T1000 (cell line): ENCODE results near the gene CLOCK.
"Not testable (repeated sequence)": the region's sequence is repeated elsewhere in the genome, so short reads cannot be mapped to it uniquely, and the experiment has no call there.

Source experiments
- DNase-seq: peaks from one replicate; lab custom pipeline; 2025; ENCODE audit warnings: mixed read lengths; lab: John Stamatoyannopoulos, UW

The CLOCK gene, protein sequence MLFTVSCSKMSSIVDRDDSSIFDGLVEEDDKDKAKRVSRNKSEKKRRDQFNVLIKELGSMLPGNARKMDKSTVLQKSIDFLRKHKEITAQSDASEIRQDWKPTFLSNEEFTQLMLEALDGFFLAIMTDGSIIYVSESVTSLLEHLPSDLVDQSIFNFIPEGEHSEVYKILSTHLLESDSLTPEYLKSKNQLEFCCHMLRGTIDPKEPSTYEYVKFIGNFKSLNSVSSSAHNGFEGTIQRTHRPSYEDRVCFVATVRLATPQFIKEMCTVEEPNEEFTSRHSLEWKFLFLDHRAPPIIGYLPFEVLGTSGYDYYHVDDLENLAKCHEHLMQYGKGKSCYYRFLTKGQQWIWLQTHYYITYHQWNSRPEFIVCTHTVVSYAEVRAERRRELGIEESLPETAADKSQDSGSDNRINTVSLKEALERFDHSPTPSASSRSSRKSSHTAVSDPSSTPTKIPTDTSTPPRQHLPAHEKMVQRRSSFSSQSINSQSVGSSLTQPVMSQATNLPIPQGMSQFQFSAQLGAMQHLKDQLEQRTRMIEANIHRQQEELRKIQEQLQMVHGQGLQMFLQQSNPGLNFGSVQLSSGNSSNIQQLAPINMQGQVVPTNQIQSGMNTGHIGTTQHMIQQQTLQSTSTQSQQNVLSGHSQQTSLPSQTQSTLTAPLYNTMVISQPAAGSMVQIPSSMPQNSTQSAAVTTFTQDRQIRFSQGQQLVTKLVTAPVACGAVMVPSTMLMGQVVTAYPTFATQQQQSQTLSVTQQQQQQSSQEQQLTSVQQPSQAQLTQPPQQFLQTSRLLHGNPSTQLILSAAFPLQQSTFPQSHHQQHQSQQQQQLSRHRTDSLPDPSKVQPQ

DNA sequence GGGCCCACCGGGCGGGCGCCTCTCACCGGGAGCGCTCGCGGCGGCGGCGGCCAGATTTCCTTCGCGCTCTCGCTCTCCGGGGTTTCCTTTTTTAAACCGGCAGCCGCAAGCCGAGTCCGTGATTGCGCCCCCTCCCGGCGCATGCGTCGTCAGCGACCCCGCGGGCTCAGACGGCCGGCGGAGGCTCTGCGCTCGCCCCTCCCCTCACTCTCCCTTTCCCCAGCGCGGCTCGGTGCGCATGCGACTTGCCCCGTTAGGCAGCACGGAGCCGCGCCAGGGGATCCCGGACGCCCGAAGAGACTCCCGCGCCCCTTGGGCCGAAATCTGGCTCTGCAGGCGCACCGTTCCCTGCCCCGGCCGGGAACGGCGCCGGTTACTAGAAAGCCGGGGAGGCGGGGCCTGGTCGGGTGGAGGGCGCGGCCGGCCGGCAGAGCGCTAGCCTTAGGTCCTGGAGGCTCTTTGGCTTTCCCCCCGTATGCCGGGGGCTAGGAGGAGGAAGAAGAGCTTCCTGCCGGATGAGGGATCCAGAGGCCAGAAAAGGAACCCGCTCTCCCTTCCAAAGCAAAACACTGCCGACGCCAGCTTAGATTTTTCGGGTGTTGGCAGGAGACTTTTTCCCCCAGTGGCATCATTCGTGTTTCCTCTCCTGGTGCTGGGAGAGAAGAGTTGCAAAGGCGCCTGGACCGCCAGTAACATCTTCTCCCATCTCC is at the start of gene CLOCK:
Gene CLOCK, minus strand, starts transcription at position 154 of the 710 bp plus-strand sequence. CDS start 64,124 bp downstream, outside the sequence.
- DNase-seq = peak; percentile 85

DNA sequence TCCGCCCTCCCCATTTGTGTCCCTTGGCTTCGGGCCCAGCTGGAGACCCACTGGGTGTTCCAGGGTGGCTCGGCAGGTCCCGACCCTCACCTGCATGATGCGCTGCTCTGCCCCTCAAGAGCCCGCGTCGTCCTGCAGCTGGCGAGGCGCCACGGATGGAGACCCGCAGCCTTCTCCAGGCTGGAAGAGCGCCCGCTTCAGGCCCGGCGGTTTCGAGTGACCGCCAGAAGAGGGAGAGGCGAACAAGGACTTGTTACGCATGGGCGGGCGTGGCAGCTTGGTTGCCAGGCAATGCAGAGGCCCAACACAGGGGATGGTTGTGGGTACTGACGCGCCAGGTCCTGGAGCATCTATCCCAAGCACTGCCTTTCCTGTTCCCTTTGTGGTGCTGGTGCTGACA is 45.3 kb upstream of the CLOCK start, which contains the start of gene PDCL2:
Gene PDCL2, minus strand, starts transcription at position 232 of the 400 bp plus-strand sequence. Its CDS starts 136 bp downstream, at position 96.
- DNase-seq = no peak

DNA sequence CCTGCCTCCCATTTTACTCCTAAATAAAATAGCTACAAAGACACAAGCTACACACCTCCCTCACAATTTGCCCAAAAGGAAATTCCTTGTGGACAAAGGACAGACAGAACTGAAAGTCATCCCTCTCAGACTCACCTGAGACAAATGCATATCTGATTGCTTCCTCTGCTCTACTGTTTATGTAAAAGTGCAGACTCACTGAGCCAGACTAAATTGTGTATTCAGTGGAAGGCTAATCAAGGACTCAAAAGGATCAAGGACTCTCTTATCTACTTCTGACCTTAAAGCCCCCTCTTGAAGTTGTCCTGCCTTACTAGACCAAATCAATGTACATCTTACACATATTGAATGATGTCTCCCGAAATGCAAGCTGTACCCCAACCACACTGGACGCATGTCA is 41.5 kb upstream of the CLOCK start:
- DNase-seq = no peak

DNA sequence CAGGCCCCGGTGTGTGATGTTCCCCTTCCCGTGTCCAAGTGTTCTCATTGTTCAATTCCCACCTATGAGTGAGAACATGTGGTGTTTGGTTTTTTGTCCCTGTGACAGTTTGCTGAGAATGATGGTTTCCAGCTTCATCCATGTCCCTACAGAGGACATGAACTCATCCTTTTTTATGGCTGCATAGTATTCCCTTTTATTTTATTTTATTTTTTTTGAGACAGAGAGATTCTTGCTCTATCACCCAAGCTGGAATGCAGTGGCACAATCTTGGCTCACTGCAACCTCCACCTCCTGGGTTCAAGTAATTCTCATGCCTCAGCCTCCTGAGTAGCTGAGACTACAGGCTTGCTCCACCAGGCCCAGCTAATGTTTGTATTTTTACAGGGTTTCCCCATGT is 36.1 kb upstream of the CLOCK start:
- DNase-seq = not testable (repeated sequence)

DNA sequence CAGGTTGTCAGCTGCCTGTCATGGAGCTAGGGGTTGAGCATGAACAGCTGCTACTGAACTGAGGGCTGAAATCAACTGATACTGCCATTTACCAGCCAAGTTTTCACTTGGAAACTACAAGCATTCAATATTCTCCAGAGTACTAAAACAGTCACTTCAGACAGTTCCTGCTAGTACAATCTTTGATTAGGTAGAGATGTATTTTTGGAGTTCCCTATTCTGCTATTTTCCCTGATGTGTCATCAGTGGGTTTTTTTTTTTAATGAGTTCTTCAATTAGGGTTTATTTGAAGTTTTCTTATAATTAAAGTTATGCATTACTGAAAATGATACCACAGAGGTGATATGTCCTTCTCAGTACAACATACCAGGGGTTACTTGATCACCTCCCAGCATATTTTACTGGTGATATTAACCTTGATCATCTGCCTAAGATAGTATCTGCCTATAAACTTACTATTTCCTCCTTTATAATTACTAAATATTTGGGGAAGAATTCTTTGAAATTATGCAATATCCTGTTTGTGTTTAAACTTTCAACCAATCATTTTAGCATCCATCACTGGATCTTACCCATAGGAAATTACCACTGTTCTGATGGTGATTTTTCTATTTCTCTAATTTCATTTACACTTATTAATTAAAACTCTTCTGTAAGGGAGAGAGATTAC is 31.8 kb upstream of the CLOCK start:
- no peak for DNase-seq

DNA sequence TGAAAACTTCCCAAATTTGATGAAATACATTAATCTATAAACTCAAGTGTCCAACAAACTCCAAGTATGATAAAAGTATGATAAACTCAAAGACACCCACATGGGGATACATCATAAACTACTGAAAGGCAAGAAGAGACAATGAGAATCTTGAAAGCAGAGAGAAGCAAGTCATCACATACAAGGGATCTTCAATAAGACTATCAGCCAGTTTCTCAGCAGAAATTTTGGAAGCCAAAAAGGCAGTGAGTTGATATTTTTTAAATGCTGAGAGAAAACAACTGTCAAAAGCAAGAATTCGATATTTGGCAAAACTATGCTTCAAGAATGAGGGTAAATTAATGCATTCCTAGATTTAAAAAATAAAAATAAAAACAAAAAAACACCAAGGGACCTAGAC is 28.8 kb upstream of the CLOCK start:
- DNase-seq = no peak

DNA sequence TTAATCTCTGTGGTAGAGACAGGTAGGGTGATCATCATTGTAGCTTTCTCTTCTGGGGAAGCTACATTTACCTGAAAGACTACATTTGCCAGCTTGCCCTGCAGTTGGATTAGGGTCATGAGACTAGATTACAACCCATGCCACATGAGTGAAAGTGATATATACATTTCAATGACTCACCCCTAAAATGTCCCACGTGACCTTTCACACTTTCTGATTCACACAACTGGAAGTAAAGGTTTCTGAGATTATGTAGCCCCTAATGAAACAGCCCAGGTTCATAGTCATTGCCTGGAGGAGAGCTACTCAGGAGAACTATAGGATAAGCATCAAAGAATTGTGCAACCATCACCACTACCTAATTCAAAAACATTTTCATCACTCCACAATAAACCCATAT is 27.5 kb upstream of the CLOCK start:
- DNase-seq = no peak

DNA sequence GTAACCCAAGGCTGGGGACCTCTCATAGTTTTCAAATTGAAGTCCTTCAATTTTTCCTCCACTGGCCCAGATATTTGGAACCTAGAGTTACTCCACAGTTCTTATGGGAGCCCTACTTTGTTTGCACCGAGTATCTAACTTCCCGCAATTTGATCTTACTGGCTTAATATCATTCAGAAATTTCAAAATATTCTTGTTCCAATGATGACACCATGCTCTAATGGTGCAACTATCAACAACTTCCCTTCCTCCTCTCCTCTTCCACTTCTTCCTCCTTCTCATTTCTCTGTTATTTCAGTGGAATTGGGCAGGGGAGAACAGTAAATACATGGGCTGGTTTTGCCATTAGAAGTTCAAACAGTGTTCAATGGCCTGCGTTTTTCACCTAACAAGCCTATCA is 25.1 kb upstream of the CLOCK start:
- DNase-seq = no peak

DNA sequence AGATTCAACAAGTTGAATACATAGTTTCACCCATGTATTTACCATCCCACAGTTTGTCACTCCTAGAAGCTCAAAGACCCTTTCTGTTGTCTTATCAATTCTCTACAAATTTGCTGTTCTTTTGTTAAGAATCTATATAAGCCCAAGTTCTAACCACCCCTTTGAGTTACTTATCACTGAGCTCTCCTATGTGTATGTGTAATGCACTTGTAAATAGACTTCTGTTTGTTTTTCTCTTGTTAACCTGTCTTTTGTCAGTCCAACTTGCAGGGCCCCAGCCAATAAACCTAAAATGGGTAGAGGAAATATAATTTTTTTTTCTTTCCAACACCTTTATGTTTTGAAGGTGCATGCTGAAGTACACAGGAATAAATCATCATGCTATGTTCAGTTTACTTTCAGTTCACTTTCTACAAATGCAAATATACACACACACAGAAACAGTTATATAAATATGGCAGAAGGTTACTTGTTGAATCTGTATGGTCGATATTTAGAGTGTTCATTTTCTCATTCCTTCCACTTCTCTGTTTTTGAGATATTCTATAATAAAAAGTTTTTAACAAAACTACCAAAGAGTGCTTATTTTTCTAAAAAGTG is 22.3 kb upstream of the CLOCK start:
- DNase-seq = no peak

DNA sequence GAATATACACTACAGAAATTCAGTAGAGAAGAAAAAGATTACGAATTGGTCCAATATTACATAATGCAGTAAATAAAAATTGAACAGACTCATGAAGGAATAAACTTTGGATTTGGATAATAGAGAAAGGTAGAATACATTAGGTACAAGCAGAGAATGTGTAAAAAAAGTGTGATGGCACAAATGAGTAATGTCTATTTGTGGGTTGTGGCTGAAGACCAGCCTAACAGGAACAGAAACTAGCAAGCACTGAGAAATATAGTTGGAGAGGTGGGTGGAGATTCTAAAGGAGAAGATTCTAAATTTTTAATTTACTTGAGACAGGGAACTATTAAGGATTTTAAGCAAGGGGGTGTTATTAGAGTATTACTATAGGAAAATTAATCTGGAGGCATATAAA is 15.2 kb upstream of the CLOCK start:
- DNase-seq = no peak

DNA sequence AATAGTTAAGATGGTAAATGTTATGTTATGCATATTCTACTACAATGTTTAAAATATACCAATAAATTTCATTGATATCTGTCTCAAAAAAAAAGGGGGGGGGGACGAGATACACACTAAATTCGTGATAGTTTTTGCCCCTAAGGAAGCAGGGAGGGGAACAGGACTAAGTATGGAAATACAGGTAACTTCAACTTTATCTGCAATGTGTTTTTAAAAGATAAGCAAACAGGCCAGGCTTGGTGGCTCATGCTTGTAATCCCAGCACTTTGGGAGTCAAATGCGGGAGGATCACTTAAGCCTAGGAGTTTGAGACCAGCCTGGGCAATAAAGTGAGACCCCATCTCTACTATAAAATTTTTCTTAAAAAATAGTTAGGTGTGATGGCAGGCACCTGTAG is 13.4 kb upstream of the CLOCK start:
- DNase-seq = no peak

DNA sequence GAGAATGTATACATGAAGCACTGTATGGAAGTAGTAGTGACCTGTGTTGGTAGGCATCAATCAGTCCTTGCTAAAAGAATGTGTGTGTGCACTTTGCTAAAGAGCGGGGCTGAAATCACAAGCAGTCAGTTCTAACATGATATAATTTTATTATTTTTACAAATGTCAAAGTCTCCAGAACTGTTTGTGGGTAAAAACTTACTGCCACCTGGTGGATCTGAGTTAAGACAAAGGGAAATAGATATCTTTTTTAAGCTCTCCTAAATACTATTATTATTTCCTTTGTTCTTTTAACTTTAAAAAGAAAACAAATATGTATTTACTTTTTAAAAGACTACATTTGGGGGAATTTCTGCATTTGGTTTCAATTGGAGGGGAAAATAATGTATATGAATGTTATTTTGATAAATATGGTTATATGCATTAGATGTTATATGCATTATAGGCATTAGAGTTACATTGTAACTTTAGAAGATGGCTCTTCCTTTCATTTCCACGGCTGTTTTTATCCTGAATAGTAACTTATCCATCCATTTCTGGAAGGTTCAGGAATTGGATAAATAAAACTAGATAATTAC is 7.8 kb upstream of the CLOCK start:
- no peak for DNase-seq

DNA sequence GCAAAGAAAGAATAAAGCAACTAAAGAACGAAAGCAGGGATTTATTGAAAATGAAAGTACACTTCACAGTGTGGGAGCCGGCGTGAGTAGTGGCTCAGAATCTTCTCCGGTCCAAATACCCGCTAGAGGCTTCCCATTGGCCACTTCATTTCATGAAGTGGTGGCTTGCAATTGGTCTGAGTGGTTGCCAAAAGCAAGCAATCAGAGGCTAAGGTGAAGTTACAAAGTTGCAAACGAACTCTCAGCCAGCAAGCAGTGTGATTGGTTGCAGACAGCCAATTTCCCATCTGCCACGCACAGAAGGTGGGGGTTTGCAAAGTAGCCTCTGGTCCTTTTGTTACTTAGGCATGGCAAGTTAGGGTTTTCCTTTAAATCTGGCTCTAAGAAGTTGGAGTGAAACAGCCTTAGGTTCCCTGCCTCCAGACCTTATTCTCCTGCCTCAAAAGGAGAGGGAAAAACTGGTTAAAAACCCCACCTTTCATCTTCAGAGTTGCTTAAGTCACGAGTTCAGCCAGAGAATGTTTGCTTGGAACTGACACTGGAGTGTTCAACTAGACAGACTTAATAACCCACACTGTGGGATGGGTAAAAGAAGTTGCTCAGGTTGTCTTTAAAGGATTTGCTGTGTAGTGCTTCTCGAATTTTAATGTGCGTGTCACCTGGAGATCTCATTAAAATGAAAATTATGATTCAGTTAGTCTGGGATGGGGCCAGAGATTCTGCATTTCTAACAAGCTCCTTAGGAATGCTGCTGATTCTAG is 6.9 kb upstream of the CLOCK start:
- peak; percentile 36 for DNase-seq

DNA sequence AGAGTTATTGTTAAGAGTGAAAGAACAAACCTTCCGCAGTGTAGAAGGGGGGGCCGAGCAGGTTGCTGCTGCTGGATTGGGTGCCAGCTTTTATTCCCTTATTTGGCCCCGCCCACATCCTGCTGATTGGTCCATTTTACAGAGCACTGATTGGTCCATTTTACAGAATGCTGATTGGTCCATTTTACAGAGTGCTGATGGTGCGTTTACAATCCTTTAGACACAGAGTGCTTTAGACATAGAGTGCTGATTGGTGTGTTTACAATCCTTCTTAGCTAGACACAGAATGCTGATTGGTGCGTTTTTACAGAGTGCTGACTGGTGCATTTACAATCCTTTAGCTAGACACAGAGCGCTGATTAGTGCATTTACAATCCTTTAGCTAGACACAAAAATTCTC is 5.3 kb upstream of the CLOCK start:
- DNase-seq = not testable (repeated sequence)

DNA sequence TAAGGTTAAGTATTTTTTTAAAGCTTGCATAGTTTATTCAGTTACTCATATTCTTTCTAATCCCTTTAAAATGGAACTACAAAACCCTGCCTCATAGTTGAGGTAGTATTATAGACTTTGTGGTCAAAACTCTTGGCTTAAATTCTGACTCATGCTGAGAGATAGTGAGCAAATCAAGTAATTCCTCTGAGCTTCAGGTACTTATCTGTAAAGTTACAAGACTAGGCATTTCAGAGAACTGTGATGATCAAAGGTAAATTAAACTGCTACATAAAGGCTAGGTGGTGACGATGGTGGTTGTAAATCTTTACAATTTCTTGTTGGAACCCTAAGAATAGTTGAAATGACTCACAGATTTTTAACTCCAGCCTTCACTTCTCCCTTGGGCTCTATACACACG is 3.2 kb upstream of the CLOCK start:
- no peak for DNase-seq

DNA sequence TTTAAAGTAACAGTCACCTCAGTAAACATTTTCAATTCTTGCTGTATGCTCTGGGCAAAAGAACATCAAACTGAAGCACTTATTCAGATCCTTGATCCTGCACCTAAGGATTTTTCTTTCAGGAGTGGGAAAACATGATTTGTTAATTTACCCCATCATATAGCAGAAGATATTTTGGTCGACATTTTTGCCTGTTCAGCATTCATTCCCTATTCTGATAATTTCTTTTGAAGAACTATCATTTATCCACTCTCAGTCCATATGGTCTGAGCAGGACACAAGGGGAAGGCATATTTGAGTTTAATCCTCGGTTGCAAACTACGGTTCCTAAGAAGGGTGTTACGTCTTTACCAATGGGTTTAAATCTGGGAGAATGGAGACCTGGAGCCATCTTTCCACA is 1.2 kb upstream of the CLOCK start:
- DNase-seq = no peak

DNA sequence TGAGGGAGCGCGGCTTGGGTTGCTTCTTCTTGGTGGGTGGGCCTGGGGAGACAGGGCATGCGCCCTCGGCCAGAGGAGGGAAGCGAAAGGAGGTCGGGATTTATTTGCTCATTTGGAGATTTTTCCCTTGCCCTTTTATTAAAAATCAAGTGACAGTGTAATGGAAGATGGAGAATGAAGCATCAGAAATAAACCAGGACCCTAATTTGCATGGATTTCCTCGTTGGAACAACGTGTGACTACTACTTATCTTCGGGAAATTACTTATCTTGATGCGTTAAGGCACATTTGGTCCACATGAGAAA is 709 bp upstream of the CLOCK start:
- no peak for DNase-seq

DNA sequence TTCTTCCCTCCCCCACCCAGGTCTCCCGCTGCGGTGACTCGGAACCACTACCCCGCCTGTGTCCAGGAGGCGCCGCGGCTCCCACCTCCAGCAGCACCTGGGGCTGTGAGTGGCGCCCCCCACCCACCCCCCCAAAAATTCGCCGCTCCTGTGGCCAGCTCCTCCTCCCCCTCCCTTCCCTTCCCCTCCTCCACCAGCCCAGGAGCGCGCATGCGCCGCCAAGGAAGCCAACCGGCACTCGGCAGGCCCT is 278 bp downstream of the CLOCK start:
- DNase-seq = no peak

DNA sequence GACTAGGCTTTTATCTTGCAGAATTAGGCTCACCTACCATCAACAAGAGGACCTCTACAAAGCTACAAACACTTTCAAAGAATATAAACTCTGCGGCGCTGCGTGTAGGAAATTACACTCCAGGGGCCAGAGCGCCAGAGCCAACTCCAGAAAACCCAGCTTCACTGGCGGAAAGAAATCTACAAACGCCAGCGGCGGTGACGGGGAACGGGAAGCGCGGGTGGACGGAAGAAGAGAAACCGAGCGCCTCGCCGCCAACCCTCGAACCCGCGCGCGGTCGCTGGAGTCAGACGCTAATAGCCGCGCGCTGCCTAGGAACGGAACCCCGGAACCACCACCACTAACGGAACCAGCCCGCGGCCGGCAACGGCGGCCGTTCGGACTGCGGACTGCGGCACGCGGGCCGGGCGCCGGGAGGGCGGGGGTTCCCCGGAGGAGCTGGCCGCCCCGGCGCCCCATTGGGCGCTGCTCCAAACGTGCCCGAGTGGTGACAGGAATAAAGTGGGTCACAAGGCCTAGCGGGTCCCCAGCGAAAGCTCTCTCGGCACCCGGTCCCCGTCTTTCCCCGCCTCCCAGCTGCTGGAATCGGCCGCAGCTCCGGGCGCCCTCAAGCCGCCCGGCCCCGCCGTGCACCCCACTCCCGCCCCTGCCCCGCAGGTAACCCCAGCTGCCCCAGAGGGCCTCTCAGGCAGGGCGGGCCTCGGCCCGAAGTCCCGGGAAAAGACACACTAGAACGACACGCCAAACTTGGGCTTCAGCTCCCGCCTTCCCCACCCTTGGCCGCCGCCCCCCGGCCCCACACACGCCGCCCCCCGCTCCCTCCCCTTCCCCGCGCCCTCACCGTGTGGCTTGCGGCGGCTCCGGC is 836 bp downstream of the CLOCK start:
- DNase-seq = peak; percentile 77

DNA sequence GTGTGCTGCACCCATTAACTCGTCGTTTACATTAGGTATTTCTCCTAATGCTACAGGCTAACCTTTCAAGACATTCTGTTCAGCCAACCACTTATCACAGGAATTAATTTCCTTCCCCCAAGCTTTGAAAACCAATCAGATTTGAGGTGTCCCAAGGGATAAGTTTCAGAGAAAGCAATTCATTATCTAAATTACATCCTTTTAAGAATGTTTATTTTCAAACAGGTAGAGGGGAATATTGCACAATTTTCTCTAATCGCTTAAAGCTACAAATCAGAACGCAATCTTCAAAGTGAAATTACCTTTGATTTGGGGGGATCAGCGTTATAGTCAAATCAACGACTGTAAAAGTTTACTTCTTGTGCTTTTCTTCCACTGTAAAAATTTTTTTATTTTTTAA is 1.6 kb downstream of the CLOCK start:
- DNase-seq = no peak
